ENCODE results near the gene ICAM1.

Gene ICAM1

GRCh38 chr19:10285393-10285792, 14.5 kb downstream of the ICAM1 start:
- H3K36me3 ChIP-seq (ENCODE audit: control insufficient read depth in 2 of 2, insufficient read depth in 2 of 2, low read length in 2 of 2), result peaks cover 0 to 16% of the 10 kb centered on the region in 2 donors

GRCh38 chr19:10286803-10287737, 16.1 kb downstream of the ICAM1 start, which contains the start of gene ICAM4:
Gene ICAM4 (plus strand): TSS chr19:10286955. CDS start chr19:10287013, 58 bp downstream.
- H3K4me3 ChIP-seq (ENCODE audit: low read length in 2 of 2), result peak within 1 kb of the TSS; percentile 31 to 37
- H3K4me1 ChIP-seq (ENCODE audit: control insufficient read depth in 2 of 2, insufficient read depth in 2 of 2, low read length in 2 of 2), result peaks cover 36 to 39% of the 10 kb centered on the region in 2 donors
- peak within 1 kb of the TSS in 1 of 2 donors; percentile 48 for H3K27ac ChIP-seq (ENCODE audit: low read depth in 2 of 2, low read length in 2 of 2)

More at GRCh38 chr19:10285393-10285792, 14.5 kb downstream of the ICAM1 start:
- Histone ChIP-seq H3K27me3 (ENCODE audit: control insufficient read depth in 2 of 2, insufficient read depth in 2 of 2, low read length in 2 of 2) (peaks cover 21 to 26% of the 10 kb centered on the region in 2 donors), H3K9ac (ENCODE audit: low read depth in 1 of 2, low read length in 2 of 2) (no peak overlapping the region), H3K4me1 (ENCODE audit: control insufficient read depth in 2 of 2, insufficient read depth in 2 of 2, low read length in 2 of 2) (peaks cover 23% of the 10 kb centered on the region in 2 donors), H3K27ac (ENCODE audit: low read depth in 2 of 2, low read length in 2 of 2) (no peak overlapping the region), H3K4me3 (ENCODE audit: low read length in 2 of 2) (no peak overlapping the region), H3K9me3 (ENCODE audit: control insufficient read depth in 2 of 2, low read length in 2 of 2) (no peaks in the 10 kb centered on the region)

GRCh38 chr19:10288662-10289166, 17.8 kb downstream of the ICAM1 start:
- Histone ChIP-seq H3K9ac (ENCODE audit: low read depth in 1 of 2, low read length in 2 of 2) (peak overlapping the region in 1 of 2 donors; percentile 10), H3K9me3 (ENCODE audit: control insufficient read depth in 2 of 2, low read length in 2 of 2) (no peaks in the 10 kb centered on the region), H3K4me3 (ENCODE audit: low read length in 2 of 2) (peak overlapping the region; percentile 38 to 62), H3K27me3 (ENCODE audit: control insufficient read depth in 2 of 2, insufficient read depth in 2 of 2, low read length in 2 of 2) (peaks cover 50 to 59% of the 10 kb centered on the region in 2 donors), H3K27ac (ENCODE audit: low read depth in 2 of 2, low read length in 2 of 2) (no peak overlapping the region), H3K36me3 (ENCODE audit: control insufficient read depth in 2 of 2, insufficient read depth in 2 of 2, low read length in 2 of 2) (peaks cover 0 to 16% of the 10 kb centered on the region in 2 donors), H3K4me1 (ENCODE audit: control insufficient read depth in 2 of 2, insufficient read depth in 2 of 2, low read length in 2 of 2) (peaks cover 41 to 44% of the 10 kb centered on the region in 2 donors)

More at GRCh38 chr19:10286803-10287737, 16.1 kb downstream of the ICAM1 start, which contains the start of gene ICAM4:
- H3K27me3 ChIP-seq (ENCODE audit: control insufficient read depth in 2 of 2, insufficient read depth in 2 of 2, low read length in 2 of 2), result peaks cover 35 to 42% of the 10 kb centered on the region in 2 donors
- H3K36me3 ChIP-seq (ENCODE audit: control insufficient read depth in 2 of 2, insufficient read depth in 2 of 2, low read length in 2 of 2), result peaks cover 0 to 16% of the 10 kb centered on the region in 2 donors
- H3K9ac ChIP-seq (ENCODE audit: low read depth in 1 of 2, low read length in 2 of 2), result no peak within 1 kb of the TSS
- no peaks in the 10 kb centered on the region for H3K9me3 ChIP-seq (ENCODE audit: control insufficient read depth in 2 of 2, low read length in 2 of 2)

GRCh38 chr19:10289167-10289835, 18.4 kb downstream of the ICAM1 start:
- H3K36me3 ChIP-seq (ENCODE audit: control insufficient read depth in 2 of 2, insufficient read depth in 2 of 2, low read length in 2 of 2), result peaks cover 0 to 14% of the 10 kb centered on the region in 2 donors
- peaks cover 41 to 44% of the 10 kb centered on the region in 2 donors for H3K4me1 ChIP-seq (ENCODE audit: control insufficient read depth in 2 of 2, insufficient read depth in 2 of 2, low read length in 2 of 2)
- H3K4me3 ChIP-seq (ENCODE audit: low read length in 2 of 2), result peak overlapping the region; percentile 38 to 62
- no peaks in the 10 kb centered on the region for H3K9me3 ChIP-seq (ENCODE audit: control insufficient read depth in 2 of 2, low read length in 2 of 2)
- H3K27me3 ChIP-seq (ENCODE audit: control insufficient read depth in 2 of 2, insufficient read depth in 2 of 2, low read length in 2 of 2), result peaks cover 54 to 65% of the 10 kb centered on the region in 2 donors
- H3K27ac ChIP-seq (ENCODE audit: low read depth in 2 of 2, low read length in 2 of 2), result no peak overlapping the region
- H3K9ac ChIP-seq (ENCODE audit: low read depth in 1 of 2, low read length in 2 of 2), result peak overlapping the region in 1 of 2 donors; percentile 10

GRCh38 chr19:10289836-10290356, 19.0 kb downstream of the ICAM1 start, which contains the start of gene ICAM5:
Gene ICAM5 (plus strand): TSS chr19:10289952. CDS start chr19:10290044, 92 bp downstream.
- peaks cover 0 to 12% of the 10 kb centered on the region in 2 donors for H3K36me3 ChIP-seq (ENCODE audit: control insufficient read depth in 2 of 2, insufficient read depth in 2 of 2, low read length in 2 of 2)
- H3K27me3 ChIP-seq (ENCODE audit: control insufficient read depth in 2 of 2, insufficient read depth in 2 of 2, low read length in 2 of 2), result peaks cover 59 to 71% of the 10 kb centered on the region in 2 donors
- peak within 1 kb of the TSS in 1 of 2 donors; percentile 11 for H3K9ac ChIP-seq (ENCODE audit: low read depth in 1 of 2, low read length in 2 of 2)
- H3K4me1 ChIP-seq (ENCODE audit: control insufficient read depth in 2 of 2, insufficient read depth in 2 of 2, low read length in 2 of 2), result peaks cover 41 to 44% of the 10 kb centered on the region in 2 donors
- no peak within 1 kb of the TSS for H3K27ac ChIP-seq (ENCODE audit: low read depth in 2 of 2, low read length in 2 of 2)
- H3K4me3 ChIP-seq (ENCODE audit: low read length in 2 of 2), result peak within 1 kb of the TSS; percentile 38 to 65
- H3K9me3 ChIP-seq (ENCODE audit: control insufficient read depth in 2 of 2, low read length in 2 of 2), result no peaks in the 10 kb centered on the region

- peaks cover 62 to 73% of the 10 kb centered on the region in 2 donors for H3K27me3 ChIP-seq (ENCODE audit: control insufficient read depth in 2 of 2, insufficient read depth in 2 of 2, low read length in 2 of 2)
- H3K36me3 ChIP-seq (ENCODE audit: control insufficient read depth in 2 of 2, insufficient read depth in 2 of 2, low read length in 2 of 2), result peaks cover 0 to 7% of the 10 kb centered on the region in 2 donors
- H3K27ac ChIP-seq (ENCODE audit: low read depth in 2 of 2, low read length in 2 of 2), result no peak overlapping the region
- H3K4me3 ChIP-seq (ENCODE audit: low read length in 2 of 2), result peak overlapping the region in 1 of 2 donors; percentile 65
- no peak overlapping the region for H3K9ac ChIP-seq (ENCODE audit: low read depth in 1 of 2, low read length in 2 of 2)
- H3K9me3 ChIP-seq (ENCODE audit: control insufficient read depth in 2 of 2, low read length in 2 of 2), result no peaks in the 10 kb centered on the region
- peaks cover 41 to 50% of the 10 kb centered on the region in 2 donors for H3K4me1 ChIP-seq (ENCODE audit: control insufficient read depth in 2 of 2, insufficient read depth in 2 of 2, low read length in 2 of 2)
Observed at GRCh38 chr19:10290357-10290875, 19.5 kb downstream of the ICAM1 start.

GRCh38 chr19:10290876-10291553, 20.1 kb downstream of the ICAM1 start:
- peak overlapping the region; percentile 51 to 65 for H3K4me3 ChIP-seq (ENCODE audit: low read length in 2 of 2)
- H3K9ac ChIP-seq (ENCODE audit: low read depth in 1 of 2, low read length in 2 of 2), result peak overlapping the region in 1 of 2 donors; percentile 11
- H3K9me3 ChIP-seq (ENCODE audit: control insufficient read depth in 2 of 2, low read length in 2 of 2), result no peaks in the 10 kb centered on the region
- peaks cover 43 to 53% of the 10 kb centered on the region in 2 donors for H3K4me1 ChIP-seq (ENCODE audit: control insufficient read depth in 2 of 2, insufficient read depth in 2 of 2, low read length in 2 of 2)
- no peak overlapping the region for H3K27ac ChIP-seq (ENCODE audit: low read depth in 2 of 2, low read length in 2 of 2)
- peaks cover 0 to under 1% of the 10 kb centered on the region in 2 donors for H3K36me3 ChIP-seq (ENCODE audit: control insufficient read depth in 2 of 2, insufficient read depth in 2 of 2, low read length in 2 of 2)
- H3K27me3 ChIP-seq (ENCODE audit: control insufficient read depth in 2 of 2, insufficient read depth in 2 of 2, low read length in 2 of 2), result peaks cover 67 to 73% of the 10 kb centered on the region in 2 donors

GRCh38 chr19:10291554-10292205, 20.8 kb downstream of the ICAM1 start:
- Histone ChIP-seq H3K27me3 (ENCODE audit: control insufficient read depth in 2 of 2, insufficient read depth in 2 of 2, low read length in 2 of 2) (peaks cover 71 to 73% of the 10 kb centered on the region in 2 donors), H3K36me3 (ENCODE audit: control insufficient read depth in 2 of 2, insufficient read depth in 2 of 2, low read length in 2 of 2) (no peaks in the 10 kb centered on the region), H3K9ac (ENCODE audit: low read depth in 1 of 2, low read length in 2 of 2) (peak overlapping the region in 1 of 2 donors; percentile 18), H3K9me3 (ENCODE audit: control insufficient read depth in 2 of 2, low read length in 2 of 2) (no peaks in the 10 kb centered on the region), H3K4me3 (ENCODE audit: low read length in 2 of 2) (peak overlapping the region; percentile 51 to 65), H3K27ac (ENCODE audit: low read depth in 2 of 2, low read length in 2 of 2) (no peak overlapping the region), H3K4me1 (ENCODE audit: control insufficient read depth in 2 of 2, insufficient read depth in 2 of 2, low read length in 2 of 2) (peaks cover 45 to 52% of the 10 kb centered on the region in 2 donors)

All from mucosa of rectum (tissue), 2 donors.